GM13976 (cell line): Measurements from ENCODE around the gene PAX5.

ENCODE experiments used
- DNase-seq: peaks from one replicate; pipeline ENCODE4 v3.0.0; 2012; ENCODE audit warnings: low spot score
- in situ Hi-C: fragments of 300-500 bp; cut with MboI; formaldehyde crosslinking; loops from one replicate; pipeline ENCODE4 v1.12.0; 2022; ENCODE audit warnings: low sequenced_read_pairs, mixed read lengths, inconsistent platforms; ENCODE audit not compliant: unreplicated experiment
- TF ChIP-seq, protein P1 (sequence below): IDR thresholded peaks from 2 replicates; pipeline ENCODE4 v1.5.1; 2012; ENCODE audit warnings: borderline replicate concordance, mild to moderate bottlenecking; ENCODE audit not compliant: insufficient read depth; ENCODE audit errors: extremely low read depth, missing control alignments, control extremely low read depth

PAX5 gene

DNA sequence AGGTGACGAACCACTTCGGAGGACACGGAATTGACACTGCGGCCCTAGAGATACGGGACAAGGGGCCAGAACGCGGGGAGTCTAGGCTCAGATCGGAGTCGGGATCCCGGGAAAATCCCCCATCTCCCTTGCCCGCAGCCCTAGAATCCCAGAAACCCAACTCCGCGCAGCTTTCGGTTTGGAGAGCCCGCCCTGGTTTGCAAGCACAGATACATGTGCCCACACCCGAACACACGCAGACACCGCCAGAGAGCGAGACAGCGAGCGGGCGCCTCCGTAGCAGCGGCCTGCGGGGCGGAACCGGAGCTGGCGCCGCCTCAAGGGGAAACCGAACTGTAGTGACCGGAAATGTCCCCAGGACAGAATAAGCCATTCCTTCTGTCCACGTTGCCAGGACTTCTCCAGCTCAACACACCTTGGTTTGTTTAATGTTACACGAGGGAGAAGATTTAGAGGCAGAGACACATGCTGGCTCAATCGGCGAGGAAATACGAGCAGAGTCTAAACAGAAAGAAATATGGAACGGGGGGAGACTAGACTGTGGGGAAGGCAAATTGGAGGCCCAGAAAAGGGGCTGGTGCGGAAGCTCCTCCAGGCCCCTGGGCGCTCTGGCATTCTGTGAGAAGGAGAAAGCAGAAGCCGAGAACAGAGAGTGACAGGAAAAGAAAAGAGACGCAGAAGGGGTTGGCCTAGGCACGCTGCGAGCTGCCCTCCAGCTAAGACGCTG is 2.9 kb upstream of the PAX5 start:
- peak; percentile 71 for DNase-seq
- TF ChIP-seq, protein P1, sequence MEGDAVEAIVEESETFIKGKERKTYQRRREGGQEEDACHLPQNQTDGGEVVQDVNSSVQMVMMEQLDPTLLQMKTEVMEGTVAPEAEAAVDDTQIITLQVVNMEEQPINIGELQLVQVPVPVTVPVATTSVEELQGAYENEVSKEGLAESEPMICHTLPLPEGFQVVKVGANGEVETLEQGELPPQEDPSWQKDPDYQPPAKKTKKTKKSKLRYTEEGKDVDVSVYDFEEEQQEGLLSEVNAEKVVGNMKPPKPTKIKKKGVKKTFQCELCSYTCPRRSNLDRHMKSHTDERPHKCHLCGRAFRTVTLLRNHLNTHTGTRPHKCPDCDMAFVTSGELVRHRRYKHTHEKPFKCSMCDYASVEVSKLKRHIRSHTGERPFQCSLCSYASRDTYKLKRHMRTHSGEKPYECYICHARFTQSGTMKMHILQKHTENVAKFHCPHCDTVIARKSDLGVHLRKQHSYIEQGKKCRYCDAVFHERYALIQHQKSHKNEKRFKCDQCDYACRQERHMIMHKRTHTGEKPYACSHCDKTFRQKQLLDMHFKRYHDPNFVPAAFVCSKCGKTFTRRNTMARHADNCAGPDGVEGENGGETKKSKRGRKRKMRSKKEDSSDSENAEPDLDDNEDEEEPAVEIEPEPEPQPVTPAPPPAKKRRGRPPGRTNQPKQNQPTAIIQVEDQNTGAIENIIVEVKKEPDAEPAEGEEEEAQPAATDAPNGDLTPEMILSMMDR = no peak
- in situ Hi-C loops = loop anchor here (10.0 kb wide), 1 partner anchor 368 kb away; no protein-coding TSS in a partner anchor

DNA sequence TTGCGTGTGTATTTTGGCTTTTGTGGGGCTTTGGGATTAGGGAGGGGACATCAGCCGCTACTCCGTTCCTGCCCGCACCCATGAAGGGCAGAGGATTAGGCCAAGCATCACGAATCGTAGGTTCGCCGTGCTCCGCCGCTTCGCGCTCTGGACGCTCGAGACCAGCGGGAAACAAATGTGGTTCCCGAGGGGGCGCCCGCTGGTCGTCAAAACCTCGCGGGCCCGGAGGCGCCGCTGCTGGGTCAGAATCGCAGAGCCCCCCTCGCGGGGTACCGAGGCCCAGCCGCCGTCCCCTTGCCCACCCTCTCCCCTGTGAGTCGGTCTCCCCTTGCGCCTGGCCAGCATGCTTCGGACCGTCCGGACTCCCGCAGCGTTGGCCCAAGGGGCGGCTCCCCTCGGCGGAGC is 2.3 kb upstream of the PAX5 start:
- in situ Hi-C loops = loop anchor here (10.0 kb wide), 1 partner anchor 368 kb away; no protein-coding TSS in a partner anchor
- DNase-seq = peak; percentile 51
- TF ChIP-seq, protein P1 = peak; percentile 22

DNA sequence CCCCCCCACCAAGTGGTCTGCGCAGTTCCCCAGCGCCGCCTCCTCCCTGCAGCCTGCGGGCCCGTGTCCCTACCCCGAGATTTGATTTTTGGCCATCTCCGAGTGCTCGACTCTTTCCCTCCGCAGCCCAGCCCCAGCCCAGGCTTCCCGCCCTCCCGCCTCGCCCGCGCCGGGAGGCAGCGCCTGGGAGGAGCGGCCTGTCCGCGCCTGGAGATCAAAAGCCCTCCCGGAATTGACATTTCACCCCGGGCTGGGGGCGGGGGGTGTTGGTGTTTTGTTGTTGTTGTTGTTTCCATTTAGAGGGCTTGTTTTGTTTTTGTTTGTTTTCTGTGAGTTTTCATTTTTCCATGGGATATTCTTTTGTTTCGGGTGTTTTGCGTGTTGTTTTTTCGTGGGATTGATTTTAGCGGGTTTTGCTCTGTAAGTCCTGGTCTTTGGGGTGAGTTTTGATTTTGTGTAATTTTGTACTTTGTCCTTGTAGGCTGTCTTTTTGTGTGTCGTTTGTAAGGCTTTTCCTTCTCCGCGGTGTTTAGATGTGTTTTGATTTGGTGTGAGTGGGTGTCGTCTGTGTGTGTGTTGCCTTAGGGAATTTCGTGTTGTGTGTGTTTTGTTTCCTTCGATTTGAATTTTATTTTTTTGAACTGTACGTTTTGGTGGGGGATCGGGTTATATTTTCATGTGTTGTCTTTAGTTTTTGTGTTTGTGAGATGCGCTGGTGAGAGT is 1.7 kb upstream of the PAX5 start:
- no peak for DNase-seq
- in situ Hi-C loops = loop anchor here (10.0 kb wide), 1 partner anchor 369 kb away; no protein-coding TSS in a partner anchor
- TF ChIP-seq, protein P1 = no peak

DNA sequence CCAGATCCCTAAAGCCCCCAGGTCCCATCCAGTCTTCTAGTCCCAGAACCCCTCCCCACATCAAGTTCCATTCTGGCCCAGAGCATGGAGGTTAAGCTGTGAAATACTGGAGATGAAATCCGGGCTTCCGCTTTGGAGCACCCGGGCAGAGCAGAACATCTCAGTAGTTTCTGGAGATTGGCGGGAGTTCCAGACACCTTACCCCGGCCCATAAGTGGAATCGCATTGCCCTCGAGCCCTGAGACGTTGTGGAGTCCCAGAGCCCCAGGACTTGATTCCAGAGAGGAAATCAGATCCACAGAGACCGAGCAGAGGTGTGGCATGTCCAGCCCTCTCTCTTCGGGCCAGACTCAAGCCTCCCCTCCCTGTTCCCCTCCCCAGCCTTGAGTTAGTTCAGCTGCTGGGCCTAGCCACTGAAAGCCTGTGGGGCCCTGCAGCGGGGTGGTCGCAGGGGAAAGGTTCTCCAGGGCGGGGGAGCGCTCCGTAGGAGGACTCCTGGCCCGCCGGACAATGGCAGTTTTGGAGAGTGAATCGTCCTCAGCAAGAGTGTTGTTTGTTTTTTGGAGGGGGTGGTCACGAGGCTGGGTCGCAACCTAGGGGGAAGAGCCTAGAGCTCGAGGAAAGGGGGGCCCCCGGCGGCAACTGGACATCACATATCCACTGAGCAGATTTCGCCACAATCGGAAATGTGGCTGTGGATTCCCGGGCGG is 1.0 kb upstream of the PAX5 start:
- DNase-seq = peak; percentile 46
- TF ChIP-seq, protein P1 = no peak
- in situ Hi-C loops = loop anchor here (10.0 kb wide), 1 partner anchor 370 kb away; no protein-coding TSS in a partner anchor

DNA sequence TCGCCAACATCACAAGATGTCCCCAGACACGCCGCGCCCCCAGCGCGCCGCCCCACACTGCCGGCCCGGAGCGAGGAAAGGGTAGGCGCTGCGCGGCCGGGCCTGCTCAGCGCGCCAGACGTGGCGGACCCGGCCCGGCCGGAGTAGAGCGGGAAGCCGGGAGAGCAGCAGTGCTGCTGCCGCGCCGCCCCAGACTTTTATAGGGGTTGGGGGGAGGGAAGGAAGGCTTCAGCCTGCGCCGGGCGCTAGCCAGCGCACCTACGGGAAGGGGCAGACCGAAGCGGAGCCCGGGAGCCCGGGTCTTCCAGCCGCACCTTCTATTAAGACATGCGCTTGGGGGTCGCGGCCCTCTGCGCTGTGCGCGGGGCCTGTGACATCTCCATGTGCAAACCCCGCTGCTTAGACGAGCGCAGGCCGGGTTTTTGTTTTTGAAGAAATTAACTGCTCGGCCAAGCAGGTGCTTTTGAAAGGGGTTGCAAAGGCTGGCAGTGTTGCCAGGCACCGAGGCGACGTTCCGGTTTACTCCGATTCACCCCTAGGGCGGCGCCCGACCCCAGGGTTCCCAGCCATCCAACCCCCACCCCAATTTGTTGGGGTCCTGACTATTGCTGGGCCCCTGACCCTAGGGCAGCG is 353 bp upstream of the PAX5 start:
- TF ChIP-seq, protein P1 = peak; percentile 55
- in situ Hi-C loops = loop anchor here (10.0 kb wide), 1 partner anchor 370 kb away; no protein-coding TSS in a partner anchor
- peak; percentile 82 for DNase-seq

DNA sequence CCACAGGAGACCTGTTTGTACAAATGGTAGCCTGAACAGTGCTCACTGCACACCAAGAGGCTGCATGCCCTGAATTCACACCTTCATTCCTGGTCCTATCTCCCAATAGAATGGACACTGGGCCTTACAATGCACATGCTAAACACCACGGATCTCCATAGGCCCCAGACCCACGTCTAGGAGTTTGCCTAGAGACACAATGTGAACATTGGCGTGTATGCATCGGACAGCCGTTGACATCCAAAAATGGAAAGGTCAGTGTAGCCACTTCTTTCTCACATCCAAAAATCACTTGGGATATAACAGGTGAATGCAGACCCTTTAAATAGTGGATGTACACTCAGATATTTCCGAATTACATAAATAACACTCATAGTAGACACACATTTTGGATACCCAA is 927 bp downstream of the PAX5 start:
- in situ Hi-C loops = loop anchor here (10.0 kb wide), 1 partner anchor 372 kb away; no protein-coding TSS in a partner anchor
- TF ChIP-seq, protein P1 = no peak
- DNase-seq = no peak
